GM21825 (cell line): ENCODE measurements around the gene ECEL1.
"Not testable (repeated sequence)": the region's sequence is repeated elsewhere in the genome, so short reads cannot be mapped to it uniquely, and the experiment has no call there.

Experiments
- ATAC-seq: cut with Tn5 transposase; IDR thresholded peaks from one replicate; pipeline ENCODE4 v1.9.1; 2021; ENCODE audit warnings: mild to moderate bottlenecking, moderate library complexity; ENCODE audit not compliant: unreplicated experiment

ECEL1 gene

GRCh38 chr2:232487385-232488096 lies at the start of gene ECEL1:
Gene ECEL1, minus strand, starts transcription at chr2:232487834. Its CDS starts 1,181 bp downstream, at chr2:232486653.
- ATAC-seq = no peak

- ATAC-seq = no peak
Observed at GRCh38 chr2:232537079-232537478, 49.4 kb upstream of the ECEL1 start.

- no peak for ATAC-seq
Observed at GRCh38 chr2:232535761-232536530, 48.3 kb upstream of the ECEL1 start.

- no peak for ATAC-seq
Observed at GRCh38 chr2:232534940-232535651, 47.5 kb upstream of the ECEL1 start.

GRCh38 chr2:232533944-232534710 lies 46.5 kb upstream of the ECEL1 start:
- no peak for ATAC-seq

GRCh38 chr2:232532821-232533220 lies 45.2 kb upstream of the ECEL1 start:
- not testable (repeated sequence) for ATAC-seq

GRCh38 chr2:232532419-232532818 lies 44.8 kb upstream of the ECEL1 start:
- ATAC-seq = no peak

- no peak for ATAC-seq
Observed at GRCh38 chr2:232530626-232531260, 43.1 kb upstream of the ECEL1 start.

- ATAC-seq = no peak
Observed at GRCh38 chr2:232529806-232530547, 42.3 kb upstream of the ECEL1 start.

GRCh38 chr2:232528746-232529460 lies 41.3 kb upstream of the ECEL1 start:
- no peak for ATAC-seq

- ATAC-seq = no peak
Observed at GRCh38 chr2:232527905-232528470, 40.4 kb upstream of the ECEL1 start.

- ATAC-seq = no peak
Observed at GRCh38 chr2:232526372-232526941, 38.8 kb upstream of the ECEL1 start.

- ATAC-seq = no peak
Observed at GRCh38 chr2:232525791-232526371, 38.2 kb upstream of the ECEL1 start, which contains the start of gene CHRND. Gene CHRND, plus strand, starts transcription at chr2:232526160. Its CDS starts 56 bp downstream, at chr2:232526216.

- ATAC-seq = no peak
Observed at GRCh38 chr2:232525199-232525598, 37.6 kb upstream of the ECEL1 start.

GRCh38 chr2:232524771-232525170 lies 37.1 kb upstream of the ECEL1 start:
- ATAC-seq = no peak

GRCh38 chr2:232523682-232524597 lies 36.3 kb upstream of the ECEL1 start:
- no peak for ATAC-seq

- no peak for ATAC-seq
Observed at GRCh38 chr2:232523402-232523681, 35.7 kb upstream of the ECEL1 start.
